H1 (cell line): ENCODE results near the gene P2RX6. TPM values are rescaled to one million over a fixed set of nuclear protein-coding genes. Genes with fewer than 3 reads are reported as not detected.

Source experiments
- CTCF ChIA-PET: fragments of 300-600 bp; sonication (Branson Sonifier 250); formaldehyde crosslinking; loops from one replicate; lab custom pipeline; 2021; ENCODE audit not compliant: partially characterized antibody; lab: Charles Lee
- POLR2A ChIA-PET: fragments of 300-600 bp; sonication (Branson Sonifier 250); formaldehyde crosslinking; loops from one replicate; lab custom pipeline; 2021; ENCODE audit warnings: inconsistent platforms; ENCODE audit not compliant: partially characterized antibody; lab: Charles Lee
- DNase-seq, 2 experiments: peaks; one replicate each; pipeline versions ENCODE4 v3.0.0 to v3.0.0-alpha.2; 2010 to 2022; ENCODE audit warnings: low spot score in 2 of 2, low read depth in 1 of 2, mixed read lengths in 1 of 2
- FAIRE-seq: peaks from 2 replicates; lab custom pipeline; 2011; peaks lifted over from hg19 to GRCh38; lab: Jason Lieb, UNC
- H2AFZ ChIP-seq: 2 replicates; pipeline ENCODE4 v1.8.1; 2012; ENCODE audit warnings: low read length, inconsistent platforms
- H2AK5ac ChIP-seq: 2 replicates; pipeline ENCODE4 v1.6.1; 2013; ENCODE audit warnings: low read depth, low read length
- H2BK120ac ChIP-seq: replicated peaks from 2 replicates; pipeline ENCODE3; 2013; ENCODE audit warnings: low read depth, low read length, inconsistent platforms
- H2BK12ac ChIP-seq: 2 replicates; pipeline ENCODE4 v1.6.1; 2013; ENCODE audit warnings: low read depth, low read length
- H2BK15ac ChIP-seq: 2 replicates; pipeline ENCODE4 v1.6.1; 2013; ENCODE audit warnings: low read length
- H2BK20ac ChIP-seq: 2 replicates; pipeline ENCODE4 v1.6.1; 2013; ENCODE audit warnings: low read length
- H2BK5ac ChIP-seq: 2 replicates; pipeline ENCODE4 v1.6.1; 2013; ENCODE audit warnings: low read depth, low read length
- H3K14ac ChIP-seq: 2 replicates; pipeline ENCODE4 v1.6.1; 2013; ENCODE audit warnings: inconsistent platforms; ENCODE audit not compliant: insufficient read length
- H3K18ac ChIP-seq: 2 replicates; pipeline ENCODE4 v1.6.1; 2013; ENCODE audit warnings: low read length; ENCODE audit errors: extremely low read depth
- H3K23ac ChIP-seq: 2 replicates; pipeline ENCODE4 v1.6.1; 2013; ENCODE audit warnings: inconsistent platforms; ENCODE audit not compliant: insufficient read length
- H3K23me2 ChIP-seq: 2 replicates; pipeline ENCODE4 v1.6.1; 2013; ENCODE audit warnings: low read depth, low read length
- H3K27ac ChIP-seq: 2 replicates; pipeline ENCODE4 v1.6.1; 2011; ENCODE audit warnings: low read depth, low read length, inconsistent platforms
- H3K27me3 ChIP-seq, 4 experiments: replicated peaks in 1 of 4; 1 replicate in 1 of 4; 2 replicates in 3 of 4; pipeline versions ENCODE4 v1.6.1 to v1.8.1; 2011 to 2013; ENCODE audit warnings: low read length in 3 of 4, mild to moderate bottlenecking in 3 of 4, inconsistent platforms in 2 of 4, mixed read lengths in 2 of 4, moderate library complexity in 1 of 4; ENCODE audit not compliant: control insufficient read depth in 3 of 4, insufficient read depth in 3 of 4; ENCODE audit errors: extremely low read depth in 1 of 4
- H3K36me3 ChIP-seq, 4 experiments: 2 replicates each; pipeline versions ENCODE4 v1.6.1 to v1.8.1; 2011 to 2013; ENCODE audit warnings: mild to moderate bottlenecking in 4 of 4, low read length in 3 of 4, moderate library complexity in 2 of 4, control low read depth in 1 of 4, inconsistent platforms in 1 of 4; ENCODE audit not compliant: insufficient read depth in 4 of 4, control insufficient read depth in 2 of 4
- H3K4ac ChIP-seq: replicated peaks from 2 replicates; pipeline ENCODE3; 2013; ENCODE audit warnings: low read length, low read depth, mixed read lengths, inconsistent platforms; ENCODE audit not compliant: insufficient read length
- H3K4me1 ChIP-seq, 4 experiments: replicated peaks in 1 of 4; 1 replicate in 1 of 4; 2 replicates in 3 of 4; pipeline versions ENCODE4 v1.6.1 to v1.8.1; 2011 to 2013; ENCODE audit warnings: low read length in 3 of 4, inconsistent platforms in 2 of 4, mixed read lengths in 1 of 4; ENCODE audit not compliant: insufficient read depth in 4 of 4, control insufficient read depth in 3 of 4
- H3K4me2 ChIP-seq, 2 experiments: 2 replicates each; pipeline versions ENCODE4 v1.6.1 to v1.8.1; 2011 to 2013; ENCODE audit warnings: low read depth in 2 of 2, low read length in 2 of 2, control low read depth in 1 of 2, inconsistent platforms in 1 of 2, mild to moderate bottlenecking in 1 of 2; ENCODE audit not compliant: insufficient read depth in 1 of 2
- H3K4me3 ChIP-seq, 4 experiments: fragments of 200-600, 300-600 bp in 1 of 4; sonication (generic), shearing (Covaris generic), sonication (Bioruptor Twin) in 1 of 4; 2 replicates each; pipeline versions ENCODE4 v1.5.1 to v1.8.1; 2011 to 2016; ENCODE audit warnings: low read length in 4 of 4, low read depth in 3 of 4, control low read depth in 2 of 4, inconsistent platforms in 2 of 4, mild to moderate bottlenecking in 2 of 4, mixed read lengths in 1 of 4, moderate library complexity in 1 of 4; ENCODE audit not compliant: insufficient read depth in 2 of 4; ENCODE audit errors: extremely low read depth in 1 of 4
- H3K56ac ChIP-seq: replicated peaks from 2 replicates; pipeline ENCODE3; 2013; ENCODE audit warnings: low read depth, mild to moderate bottlenecking, mixed read lengths, low read length, inconsistent platforms; ENCODE audit not compliant: insufficient read length
- H3K79me1 ChIP-seq: 2 replicates; pipeline ENCODE4 v1.6.1; 2013; ENCODE audit warnings: low read depth, low read length, control low read depth
- H3K79me2 ChIP-seq, 2 experiments: 2 replicates each; pipeline versions ENCODE4 v1.6.1 to v1.8.1; 2012 to 2013; ENCODE audit warnings: low read length in 2 of 2, mild to moderate bottlenecking in 2 of 2, inconsistent platforms in 1 of 2; ENCODE audit not compliant: insufficient read depth in 2 of 2, control insufficient read depth in 1 of 2
- H3K9ac ChIP-seq, 4 experiments: replicated peaks in 1 of 4; 1 replicate in 1 of 4; 2 replicates in 3 of 4; pipeline versions ENCODE4 v1.6.1 to v1.8.1; 2011 to 2013; ENCODE audit warnings: low read depth in 3 of 4, low read length in 3 of 4, control low read depth in 2 of 4, mild to moderate bottlenecking in 2 of 4, moderate library complexity in 2 of 4, inconsistent platforms in 1 of 4; ENCODE audit errors: extremely low read depth in 1 of 4
- H3K9me3 ChIP-seq, 2 experiments: 2 replicates each; pipeline versions ENCODE4 v1.6.1 to v1.8.1; 2012 to 2013; ENCODE audit warnings: mild to moderate bottlenecking in 2 of 2, moderate library complexity in 2 of 2, control low read depth in 1 of 2, inconsistent platforms in 1 of 2, low read depth in 1 of 2, low read length in 1 of 2, mixed read lengths in 1 of 2; ENCODE audit not compliant: insufficient read depth in 2 of 2
- H4K20me1 ChIP-seq, 2 experiments: replicated peaks in 1 of 2; 2 replicates each; pipeline versions ENCODE3 to v1.8.1; 2011 to 2013; ENCODE audit warnings: inconsistent platforms in 2 of 2, low read length in 2 of 2, mild to moderate bottlenecking in 1 of 2; ENCODE audit not compliant: insufficient read depth in 2 of 2, control insufficient read depth in 1 of 2
- H4K5ac ChIP-seq: 2 replicates; pipeline ENCODE4 v1.6.1; 2013; ENCODE audit warnings: low read length, low read depth, mixed read lengths, inconsistent platforms; ENCODE audit not compliant: insufficient read length
- H4K8ac ChIP-seq: 2 replicates; pipeline ENCODE4 v1.8.0; 2013; ENCODE audit warnings: mild to moderate bottlenecking, moderate library complexity, low read length, inconsistent platforms; ENCODE audit not compliant: insufficient read depth; ENCODE audit errors: extremely low read depth
- H4K91ac ChIP-seq: replicated peaks from 2 replicates; pipeline ENCODE3; 2013; ENCODE audit warnings: low read length, mixed read lengths, inconsistent platforms; ENCODE audit not compliant: insufficient read length
- ASH2L ChIP-seq: fragments of 200-600, 300-600 bp; sonication (generic); IDR thresholded peaks from one replicate; pipeline ENCODE4 v1.7.1; 2017; ENCODE audit warnings: low read length
- CBX8 ChIP-seq: fragments of 300-800, 300-1000 bp; sonication (generic); IDR thresholded peaks from 2 replicates; pipeline ENCODE4 v1.7.1; 2016; ENCODE audit warnings: low read depth, low read length, borderline replicate concordance
- EZH2 ChIP-seq: fragments of 200-600 bp; sonication (generic); IDR thresholded peaks from 2 replicates; pipeline ENCODE4 v1.7.1; 2012; ENCODE audit warnings: low read depth, mild to moderate bottlenecking, moderate library complexity, low read length, inconsistent platforms; ENCODE audit not compliant: severe bottlenecking
- JUND ChIP-seq: IDR thresholded peaks from 2 replicates; pipeline ENCODE4 v1.6.1; 2011; ENCODE audit warnings: mild to moderate bottlenecking, improper control_type of control experiment, low read length
- POLR2AphosphoS5 ChIP-seq: IDR thresholded peaks from 2 replicates; pipeline ENCODE4 v1.6.1; 2011; ENCODE audit warnings: low read depth, low read length
- SIX5 ChIP-seq: IDR thresholded peaks from 2 replicates; pipeline ENCODE4 v1.6.1; 2011; ENCODE audit warnings: mild to moderate bottlenecking, low read depth, low read length
- SP4 ChIP-seq: IDR thresholded peaks from 2 replicates; pipeline ENCODE4 v1.6.1; 2012; ENCODE audit warnings: low read length, inconsistent platforms
- TCF12 ChIP-seq: IDR thresholded peaks from 2 replicates; pipeline ENCODE4 v1.6.1; 2011; ENCODE audit warnings: low read depth, mild to moderate bottlenecking, low read length
- USF2 ChIP-seq: IDR thresholded peaks from 2 replicates; pipeline ENCODE4 v1.6.1; 2011; ENCODE audit warnings: low read length, improper control_type of control experiment
- WGBS, 2 experiments: shearing (Covaris generic) in 1 of 2; methylation state at CpG; one replicate each; pipeline versions ENCODE4 v1.1.6 to v1.1.7; 2013 to 2015; ENCODE audit warnings: low lambda C conversion rate in 2 of 2, mixed read lengths in 2 of 2, inconsistent platforms in 1 of 2, low coverage in 1 of 2, missing lambda C conversion rate in 1 of 2; ENCODE audit not compliant: insufficient replicate concordance in 2 of 2, insufficient coverage in 1 of 2, insufficient read length in 1 of 2; ENCODE audit errors: extremely low coverage in 1 of 2, missing lambda C conversion rate in 1 of 2; 5-methylcytosine and 5-hydroxymethylcytosine counted together
- polyA plus RNA-seq, 7 experiments: library from polyadenylated mRNA; depleted of rRNA in 3 of 7; stranded (reverse) in 5 of 7; unstranded in 2 of 7; fragments of >200 nt in 5 of 7; fragments of 200-250 nt in 2 of 7; gene quantifications; 1 replicate in 5 of 7; 2 replicates in 1 of 7; 4 replicates in 1 of 7; pipeline versions ENCODE4 v1.2.1 to v1.2.3, GENCODE V29; 2011 to 2013; ENCODE audit warnings: missing spikeins in 2 of 7, mixed read lengths in 2 of 7
- total RNA-seq: library from RNA; stranded (reverse); fragmentation: NEBNext Ultra II Directional; extraction: Animal tissue kit (Norgen Biotek cat#: 25700); gene quantifications from 2 replicates; pipeline ENCODE4 v1.2.1, GENCODE V29; 2021

P2RX6 gene
- total and polyA plus RNA-seq, 2 of the 8 experiments (the other 6 are each of a cell fraction or from before 2014, with no cell fraction given): 0.09 TPM; not detected in 1

GRCh38 chr22:20967697-20968211 lies 47.2 kb upstream of the P2RX6 start:
- no peak overlapping the region for H3K14ac ChIP-seq
- peaks cover 0 to 19% (median 13%) of the 10 kb centered on the region in 4 experiments; a peak in 6 of 7 replicates for H3K4me1 ChIP-seq
- H3K4me2 ChIP-seq: peak overlapping the region; percentile 35 to 61
- H4K20me1 ChIP-seq: peaks cover 6 to 11% of the 10 kb centered on the region in 2 experiments
- H2BK5ac ChIP-seq: no peak overlapping the region
- 19% methylated on average over 11 of the region's 19 CpGs; no CpG with 5 or more reads in 1 of the 2 experiments for WGBS, 2 experiments
- FAIRE-seq (no peak), DNase-seq (peak in 1 of 2 experiments; percentile 72)
- H2BK20ac ChIP-seq: no peak overlapping the region
- no peak overlapping the region for H3K9ac ChIP-seq
- H3K27ac ChIP-seq: no peak overlapping the region
- peaks cover 34 to 68% (median 56%) of the 10 kb centered on the region in 4 experiments for H3K27me3 ChIP-seq
- H3K36me3 ChIP-seq: no peaks in the 10 kb centered on the region
- peaks cover 2% of the 10 kb centered on the region; the same call in 1 of the 2 replicates for H3K23me2 ChIP-seq
- TF ChIP-seq EZH2 (peak; percentile 22), POLR2AphosphoS5 (peak; percentile 89), TCF12 (peak; percentile 73; the same call in 1 of the 2 replicates), SP4 (no peak), USF2 (no peak), ASH2L (no peak), JUND (no peak), SIX5 (no peak), CBX8 (no peak)
- no peak overlapping the region for H2AFZ ChIP-seq
- no peaks in the 10 kb centered on the region for H3K9me3 ChIP-seq
- no peaks in the 10 kb centered on the region for H3K79me2 ChIP-seq
- H4K91ac ChIP-seq: no peak overlapping the region
- H3K23ac ChIP-seq: no peak overlapping the region
- no peak overlapping the region for H4K5ac ChIP-seq
- no peaks in the 10 kb centered on the region for H3K79me1 ChIP-seq
- POLR2A ChIA-PET: interaction anchor here (1.8 to 2.2 kb wide), 3 partner anchors 10 to 79 kb away, joined by 5 to 15 read pairs (median 6); no protein-coding TSS in a partner anchor
- H3K18ac ChIP-seq: no peak overlapping the region; the same call in 1 of the 2 replicates
- no peak overlapping the region for H2BK120ac ChIP-seq
- no peak overlapping the region for H4K8ac ChIP-seq
- no peak overlapping the region for H2BK15ac ChIP-seq
- no peak overlapping the region for H3K4ac ChIP-seq
- no peak overlapping the region for H2BK12ac ChIP-seq
- H3K4me3 ChIP-seq: peak overlapping the region in 1 of 4 experiments; percentile 39; a peak in 2 of 8 replicates
- CTCF ChIA-PET: interaction anchor here (0.7 to 10.9 kb wide), 6 partner anchors 8 to 82 kb away, joined by 3 to 115 read pairs (median 9); partner anchors contain the start of gene THAP7
- no peak overlapping the region for H2AK5ac ChIP-seq
- no peak overlapping the region for H3K56ac ChIP-seq
